Fibroblast of skin of abdomen (primary cell): ENCODE data around the gene PIK3R3.

Source experiments
- DNase-seq: peaks from one replicate; pipeline ENCODE4 v3.0.0-alpha.2; 2013

PIK3R3 gene

GRCh38 chr1:46021046-46021996 lies 111.1 kb downstream of the PIK3R3 start:
- DNase-seq, result no peak

GRCh38 chr1:46020010-46020409 lies 112.4 kb downstream of the PIK3R3 start:
- no peak for DNase-seq

- DNase-seq, result no peak
Measured at GRCh38 chr1:46019348-46019747, 113.1 kb downstream of the PIK3R3 start.

DNA sequence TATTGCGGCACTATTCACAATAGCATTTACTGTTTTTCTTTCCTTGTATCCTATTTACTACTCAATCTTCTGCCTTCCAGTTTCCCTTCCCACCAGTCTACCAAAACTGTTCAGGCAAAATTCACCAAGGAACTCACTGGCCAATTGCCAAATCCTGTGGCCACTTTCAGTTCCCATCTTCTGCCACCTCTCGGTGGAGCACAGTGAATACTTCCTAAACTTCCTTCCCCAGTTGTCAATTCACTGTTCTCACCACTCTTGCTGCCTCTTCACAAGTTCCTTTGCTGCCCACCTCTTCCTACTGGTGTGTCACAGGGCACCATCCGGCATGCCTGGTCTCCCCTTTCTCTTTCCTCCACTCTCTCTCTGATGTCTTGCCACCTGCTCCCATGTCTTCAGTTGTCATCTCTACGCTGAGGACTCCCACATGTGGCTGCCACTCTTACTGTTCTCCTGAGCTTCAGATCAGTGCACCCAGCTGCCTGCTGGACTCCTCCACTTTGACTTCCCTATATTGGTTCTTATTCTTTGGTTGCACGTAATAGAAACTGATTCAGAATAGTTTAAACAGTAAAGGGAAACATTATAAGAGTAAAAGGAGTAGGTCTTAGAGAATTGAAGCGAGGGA lies 114.4 kb downstream of the PIK3R3 start:
- no peak for DNase-seq

- DNase-seq, result peak; percentile 14
Measured at GRCh38 chr1:46013581-46013980, 118.8 kb downstream of the PIK3R3 start.

- DNase-seq, result peak; percentile 54
Measured at GRCh38 chr1:46012236-46012635, 120.2 kb downstream of the PIK3R3 start.

DNA sequence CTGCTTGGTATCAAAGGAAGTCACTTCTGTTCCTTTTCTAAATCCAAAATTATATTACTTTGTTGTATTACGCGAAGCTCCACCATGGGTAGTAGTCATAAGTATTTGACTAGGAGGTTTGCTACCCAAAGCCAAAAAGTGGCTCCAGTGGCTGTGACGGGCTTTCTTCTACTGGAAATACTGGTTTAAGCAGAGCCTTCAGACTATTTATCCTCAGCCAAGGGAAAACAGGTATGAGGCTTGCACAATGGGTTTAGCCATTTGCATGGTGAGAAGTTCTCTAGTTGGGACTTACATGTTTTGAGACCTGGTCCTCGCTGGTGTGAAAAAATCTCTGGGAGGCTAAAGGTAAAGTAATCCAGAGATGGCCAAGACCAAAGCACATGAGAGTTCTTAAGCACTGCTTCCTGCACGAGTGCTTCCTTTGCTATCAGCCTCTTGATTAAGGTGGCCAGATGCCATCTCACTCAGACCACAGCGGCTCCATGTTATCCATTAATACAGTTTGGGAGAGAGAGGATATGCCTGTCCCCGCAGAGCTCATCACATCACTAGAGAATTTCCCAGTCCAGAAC lies 121.2 kb downstream of the PIK3R3 start:
- no peak for DNase-seq

DNA sequence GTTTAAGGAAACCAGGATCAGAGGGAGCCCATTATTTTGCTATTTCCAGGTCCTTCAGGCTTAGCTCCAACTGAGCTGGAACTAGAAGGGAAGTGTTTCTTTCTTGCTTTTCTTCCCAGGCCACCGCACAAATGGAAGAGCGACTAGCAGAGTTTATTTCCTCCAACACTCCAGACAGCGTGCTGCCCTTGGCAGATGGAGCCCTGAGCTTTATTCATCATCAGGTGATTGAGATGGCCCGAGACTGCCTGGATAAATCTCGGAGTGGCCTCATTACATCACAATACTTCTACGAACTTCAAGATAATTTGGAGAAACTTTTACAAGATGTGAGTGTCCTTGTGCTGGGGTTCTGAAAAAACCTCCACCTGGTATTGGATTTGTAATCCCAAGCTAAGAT lies 121.8 kb downstream of the PIK3R3 start:
- no peak for DNase-seq

- no peak for DNase-seq
Measured at GRCh38 chr1:46008585-46008984, 123.8 kb downstream of the PIK3R3 start.

DNA sequence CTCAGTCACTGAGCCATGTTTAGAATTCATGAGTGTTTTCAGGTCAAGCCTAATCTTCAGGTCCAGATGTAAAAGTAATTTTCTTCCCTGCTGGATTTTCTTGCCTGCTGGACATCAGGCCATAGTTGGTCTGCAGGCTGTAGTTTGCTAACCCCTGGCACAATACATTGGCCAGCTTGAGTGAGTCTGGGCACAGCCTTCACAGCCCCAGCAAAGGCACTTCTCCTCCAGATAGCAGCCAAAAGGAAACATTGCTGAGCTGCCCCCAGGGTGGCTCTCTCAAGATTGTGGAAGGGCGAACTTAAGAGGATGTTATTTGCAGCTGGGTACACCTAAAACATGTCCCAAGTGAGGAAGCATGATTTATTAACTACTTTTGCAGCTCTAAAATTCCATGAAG lies 126.8 kb downstream of the PIK3R3 start:
- DNase-seq, result no peak

- no peak for DNase-seq
Measured at GRCh38 chr1:46004492-46004891, 127.9 kb downstream of the PIK3R3 start.

DNA sequence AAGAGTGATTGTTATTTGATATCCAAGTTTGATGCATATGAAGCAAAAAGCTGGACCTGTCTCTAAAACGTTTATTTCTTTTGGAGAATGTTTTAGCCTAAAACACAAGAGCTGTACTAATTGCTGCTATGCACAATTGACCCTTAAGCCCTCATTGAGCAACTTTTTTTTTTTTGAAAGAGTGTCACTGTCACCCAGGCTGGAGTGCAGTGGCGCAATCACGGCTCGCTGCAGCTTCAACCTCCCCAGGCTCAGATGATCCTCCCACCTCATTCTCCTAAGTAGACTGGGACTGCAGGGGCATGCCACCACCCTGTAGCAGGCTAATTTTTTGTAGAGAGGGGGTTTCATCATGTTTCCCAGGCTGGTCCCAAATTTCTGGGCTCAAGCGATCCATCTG lies 129.1 kb downstream of the PIK3R3 start:
- DNase-seq, result no peak

DNA sequence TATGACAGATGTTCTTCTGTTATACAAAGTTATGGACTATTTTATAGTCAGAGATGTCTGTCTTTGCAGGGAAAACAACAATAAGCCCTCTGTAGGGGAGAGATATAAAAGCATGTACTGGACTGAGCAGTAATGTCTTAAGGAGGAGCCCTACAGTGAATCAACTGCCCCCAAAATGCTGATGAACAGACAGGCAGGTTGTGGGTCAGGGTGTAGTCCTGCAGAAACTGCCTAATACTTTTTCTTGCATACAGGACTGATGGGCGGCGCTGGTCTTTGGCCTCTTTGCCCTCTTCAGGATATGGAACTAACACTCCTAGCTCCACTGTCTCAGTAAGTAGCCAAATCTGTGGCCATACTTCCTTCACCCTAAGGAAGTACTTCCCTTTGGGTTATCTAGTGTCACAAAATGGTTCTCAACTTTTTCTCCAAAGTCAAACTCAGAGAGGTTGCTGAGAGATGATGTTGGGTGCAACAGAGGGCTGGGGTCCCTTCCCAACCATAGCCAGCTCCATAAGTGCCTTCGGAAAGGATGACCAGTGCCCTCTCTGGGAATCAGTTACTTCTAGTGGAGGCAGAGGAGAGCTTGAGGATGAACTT lies 129.8 kb downstream of the PIK3R3 start:
- no peak for DNase-seq

DNA sequence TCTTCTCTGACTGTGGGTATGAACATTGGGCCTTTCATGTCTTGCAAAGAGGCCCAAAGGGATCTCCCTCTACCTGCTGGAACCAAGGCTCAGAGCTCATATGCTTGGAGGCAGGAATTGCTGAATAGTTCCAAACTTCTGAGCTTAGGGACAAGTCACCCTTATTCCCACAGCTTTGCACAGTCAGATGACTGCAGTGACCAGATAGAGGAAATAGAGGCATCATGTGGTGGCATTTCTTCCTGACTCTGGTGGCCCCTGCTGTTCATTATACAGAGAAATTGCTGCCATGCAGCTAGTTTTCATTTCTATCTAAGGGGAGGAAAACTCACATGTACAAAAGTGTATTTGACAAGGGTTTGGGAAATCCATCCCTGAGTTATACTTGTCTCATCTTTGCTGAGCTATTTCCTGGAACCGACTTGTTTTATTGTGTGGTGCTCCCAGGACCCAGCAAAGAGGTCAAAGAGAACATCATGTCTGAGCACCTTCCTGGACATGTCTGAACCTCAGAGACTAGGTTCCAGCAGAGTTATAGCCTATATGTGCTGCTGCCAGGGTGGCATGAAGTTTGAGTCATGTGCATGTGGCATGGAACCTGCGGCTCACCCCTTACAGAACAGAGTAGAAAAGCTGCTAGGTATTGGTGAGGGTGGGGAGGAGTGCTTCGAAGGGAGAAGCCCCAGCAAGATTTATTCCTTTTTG lies 131.2 kb downstream of the PIK3R3 start:
- no peak for DNase-seq

GRCh38 chr1:45999507-45999906 lies 132.9 kb downstream of the PIK3R3 start:
- DNase-seq, result no peak

DNA sequence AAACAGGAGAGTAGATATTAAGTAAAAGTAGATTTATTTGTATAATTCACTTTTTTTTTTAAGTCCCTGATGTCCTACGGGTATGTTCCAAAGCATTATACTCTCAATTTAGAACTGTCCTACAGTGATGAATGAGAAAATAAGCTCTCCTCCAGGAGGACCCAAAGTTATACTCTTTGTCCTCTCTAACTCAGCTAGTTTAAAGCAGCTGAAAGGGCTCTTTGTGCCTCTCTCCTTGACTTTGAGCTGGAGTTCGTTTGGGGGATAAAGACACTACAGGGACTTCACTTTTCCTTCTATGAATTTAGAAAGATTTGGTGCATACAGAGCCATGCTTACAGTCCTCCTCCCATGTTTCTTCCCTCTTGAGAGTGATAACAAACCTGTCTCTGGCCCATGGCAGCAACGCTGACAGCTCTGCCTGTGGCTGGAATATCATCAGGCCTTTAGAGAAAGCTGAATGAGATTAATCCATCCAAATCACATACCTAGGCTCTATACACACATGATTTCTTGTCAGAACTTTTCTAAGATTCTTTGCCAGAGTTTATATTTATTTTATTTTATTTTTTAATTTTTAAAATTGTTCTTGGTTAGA lies 134.3 kb downstream of the PIK3R3 start:
- DNase-seq, result no peak

DNA sequence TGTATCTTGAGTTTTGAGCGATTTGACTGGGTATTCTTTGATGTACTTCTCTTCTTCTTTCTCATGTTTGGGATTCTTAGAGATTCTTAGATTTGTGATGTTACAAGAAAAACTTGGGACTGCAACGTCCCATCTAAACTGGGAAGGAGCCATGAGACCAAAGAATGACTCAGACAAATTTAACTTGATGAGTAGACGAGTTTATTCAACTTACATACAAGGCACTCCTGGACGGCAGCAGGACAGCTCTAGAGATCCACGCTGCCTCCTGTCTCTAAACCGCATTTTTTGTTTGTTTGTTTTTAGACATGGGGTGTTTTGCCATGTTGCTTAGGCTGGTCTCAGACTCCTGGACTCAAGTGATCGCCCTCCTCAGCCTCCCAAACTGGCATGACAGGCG lies 137.1 kb downstream of the PIK3R3 start:
- no peak for DNase-seq

DNA sequence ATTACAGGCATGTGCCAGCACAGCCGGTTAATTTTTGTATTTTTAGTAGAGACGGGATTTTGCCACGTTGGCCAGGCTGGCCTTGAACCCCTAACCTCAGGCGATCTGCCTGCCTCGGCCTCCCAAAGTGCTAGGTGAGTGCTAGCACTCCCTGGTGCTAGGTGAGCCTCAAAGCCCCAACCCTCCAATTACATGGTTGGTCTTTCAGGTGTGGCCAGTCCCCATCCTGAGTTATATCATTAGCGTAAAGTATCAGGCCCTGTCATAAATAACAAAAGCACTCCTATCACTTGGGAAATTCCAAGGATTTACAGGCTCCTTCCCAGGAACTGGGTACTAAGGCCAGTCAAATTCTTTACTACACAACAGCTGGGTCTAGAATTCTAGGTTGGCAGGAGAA lies 138.0 kb downstream of the PIK3R3 start:
- no peak for DNase-seq
